Left lobe of liver (tissue), 2 donors: Measurements from ENCODE around the gene HIVEP3. TPM values are rescaled to one million over a fixed set of nuclear protein-coding genes. Genes with fewer than 3 reads are reported as not detected.

Experiments used
- ATAC-seq: fragments of 200-7000 bp; cut with Tn5 transposase; one replicate; pipeline ENCODE4 v1.9.1; 2020; ENCODE audit warnings: mild to moderate bottlenecking, moderate library complexity
- DNase-seq: peaks from one replicate; pipeline ENCODE4 v3.0.0-alpha.2; 2020; ENCODE audit warnings: low spot score
- total RNA-seq: library from RNA; stranded (reverse); gene quantifications from one replicate; pipeline ENCODE4 v1.2.1, GENCODE V29; 2021
- donor health status: DM: no; HTN: no; CAD: no; lungs with moderate emphysema.
- donor health status: DM: no; HTN: yes; CAD: no.

Gene HIVEP3
- total RNA-seq, 1 donor from 2014 or later, result 2.6 TPM

DNA sequence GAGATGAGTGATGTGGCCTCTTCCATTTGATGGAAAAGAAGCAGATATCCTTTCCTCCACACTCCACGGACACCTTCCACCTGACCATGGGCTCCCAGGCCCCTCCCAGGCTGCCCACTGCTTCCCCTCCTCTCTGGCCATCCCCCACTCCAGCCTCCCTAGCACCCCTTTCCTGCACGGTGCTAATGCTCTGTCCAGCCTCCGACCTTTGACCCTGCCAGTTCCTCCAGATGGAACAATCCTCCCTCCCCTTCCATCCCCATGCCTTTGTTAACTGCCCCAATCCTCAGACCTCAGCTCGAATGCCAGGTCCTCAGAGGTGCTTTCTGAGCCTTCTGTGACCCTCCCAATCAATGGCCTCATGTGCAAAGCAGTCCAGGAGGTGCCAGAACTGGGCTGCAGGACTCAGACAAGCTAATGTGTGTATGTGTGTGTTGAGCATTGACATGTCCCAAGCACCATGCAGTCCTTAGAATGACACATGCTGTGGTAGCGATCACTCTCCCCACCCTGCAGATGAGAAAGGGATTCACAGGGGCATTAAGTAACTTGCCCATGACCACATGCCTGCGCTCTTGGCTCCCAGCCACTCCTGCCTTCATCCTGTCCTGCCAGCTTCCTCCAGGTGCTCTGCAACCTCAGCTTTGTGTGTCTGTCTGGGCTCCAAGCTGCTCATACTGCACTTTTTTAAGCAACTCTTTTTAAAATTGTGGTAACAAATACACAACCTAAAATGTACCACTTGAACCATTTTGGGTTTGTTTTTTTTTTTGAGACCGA is 370.8 kb downstream of the HIVEP3 start:
- DNase-seq, result no peak
- no peak for ATAC-seq

DNA sequence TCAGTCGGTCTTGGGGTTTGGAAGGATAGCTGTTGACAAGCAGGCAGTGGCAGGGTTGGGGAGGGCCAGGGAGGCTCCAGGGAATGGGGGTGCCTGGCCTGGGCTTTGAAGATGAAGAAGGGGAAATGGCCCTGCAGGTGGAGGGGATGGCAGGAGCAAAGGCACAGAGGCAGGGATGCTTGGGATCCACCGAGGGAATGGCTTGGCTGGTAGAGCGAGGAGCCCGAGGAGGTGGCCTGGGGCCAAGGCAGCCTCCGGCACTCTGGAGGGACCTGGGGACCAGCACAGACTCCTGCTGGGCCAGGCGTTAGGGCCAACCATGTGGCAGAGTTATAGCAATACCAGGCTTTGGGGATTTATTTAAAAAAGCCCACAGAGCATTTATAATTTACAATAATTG is 371.4 kb downstream of the HIVEP3 start:
- ATAC-seq, result no peak
- DNase-seq, result no peak

DNA sequence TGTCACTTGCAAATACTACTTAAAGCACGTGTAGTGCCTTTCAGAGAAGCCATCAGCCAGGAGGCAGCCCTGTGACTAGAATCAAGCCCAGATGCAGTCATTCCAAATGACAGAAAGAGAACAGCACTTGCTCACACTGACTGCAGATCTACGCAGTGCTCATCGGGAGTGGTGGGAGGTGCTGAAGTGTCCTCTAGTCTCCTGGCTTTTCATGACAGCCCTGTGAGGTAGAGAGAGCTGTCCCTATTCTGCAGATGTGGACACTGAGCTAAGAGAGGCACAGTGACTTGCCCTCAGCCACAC is 371.9 kb downstream of the HIVEP3 start:
- DNase-seq, result no peak
- ATAC-seq, result no peak

DNA sequence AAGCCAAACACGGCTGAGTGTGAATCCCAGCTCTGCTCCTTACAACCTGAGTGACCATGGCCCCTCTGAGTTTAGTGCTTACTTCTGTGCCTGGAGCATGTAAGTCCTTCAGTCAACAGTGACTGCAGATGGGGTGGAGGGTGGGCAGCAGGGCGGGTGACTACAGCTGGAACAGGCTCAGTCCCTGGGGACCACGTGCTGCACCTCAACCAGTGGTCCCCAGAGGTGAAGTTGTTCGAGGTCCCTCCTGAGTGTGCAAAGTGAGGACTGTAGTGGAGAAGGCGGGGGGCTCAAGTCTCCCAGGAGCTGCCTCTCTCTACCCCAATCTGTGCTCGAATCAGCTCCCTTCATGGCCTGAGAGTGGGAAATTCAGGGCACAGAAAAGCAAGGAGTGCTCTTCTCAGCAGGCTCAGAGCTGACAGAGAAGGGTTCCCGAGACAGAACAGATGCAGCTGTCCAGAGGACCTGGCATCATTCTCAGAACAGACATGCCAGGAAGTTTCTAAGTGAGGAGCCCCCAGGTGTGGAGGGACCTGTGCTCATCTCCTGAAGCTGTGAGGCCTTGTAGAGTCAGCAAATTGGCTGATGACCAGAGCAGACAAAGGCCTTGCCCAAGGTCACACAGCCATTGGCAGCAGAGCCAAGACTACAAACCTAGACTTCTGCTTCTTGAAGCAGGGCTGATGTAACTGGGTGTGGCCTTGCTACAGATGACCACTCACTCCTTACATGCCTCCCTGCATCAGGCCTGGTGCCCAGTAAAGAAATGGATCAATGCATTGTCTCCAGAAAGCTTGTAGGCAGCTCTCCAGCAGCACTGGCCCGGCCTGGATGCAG is 372.5 kb downstream of the HIVEP3 start:
- no peak for DNase-seq
- ATAC-seq, result no peak

DNA sequence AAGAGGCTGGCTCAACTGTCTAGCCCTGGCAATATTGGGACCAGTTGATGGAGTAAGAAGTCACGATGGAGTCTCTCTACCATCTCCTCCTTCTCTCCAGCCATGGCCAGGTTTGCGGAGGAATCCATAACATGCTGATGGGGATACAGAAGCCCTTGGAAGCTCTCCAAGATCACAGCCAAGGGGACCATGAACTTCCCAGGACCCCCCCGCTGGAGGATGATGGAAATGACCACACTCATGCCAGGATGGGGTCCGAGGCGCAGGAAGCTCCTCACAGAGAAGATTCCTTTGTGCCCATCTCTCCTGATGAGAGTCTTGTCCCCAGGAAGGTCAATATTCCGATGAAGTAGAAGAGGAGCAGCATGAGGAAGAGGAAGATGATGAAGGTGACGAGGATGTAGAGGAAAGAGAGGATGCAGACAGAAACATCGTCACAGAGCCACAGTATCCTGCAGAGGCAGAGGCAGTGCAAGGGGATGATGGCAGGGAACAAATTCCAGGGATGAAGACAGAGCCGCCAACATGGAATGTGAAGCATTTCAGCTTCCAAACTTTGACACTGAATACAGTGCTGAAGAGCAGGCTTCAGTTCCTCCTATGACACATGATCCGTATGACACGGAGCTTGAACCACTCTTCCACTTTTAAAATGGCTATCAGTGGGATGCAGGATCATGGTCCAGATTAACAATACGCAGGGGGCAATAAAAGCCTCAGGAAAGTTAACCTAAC is 376.4 kb downstream of the HIVEP3 start:
- ATAC-seq, result no peak
- no peak for DNase-seq

DNA sequence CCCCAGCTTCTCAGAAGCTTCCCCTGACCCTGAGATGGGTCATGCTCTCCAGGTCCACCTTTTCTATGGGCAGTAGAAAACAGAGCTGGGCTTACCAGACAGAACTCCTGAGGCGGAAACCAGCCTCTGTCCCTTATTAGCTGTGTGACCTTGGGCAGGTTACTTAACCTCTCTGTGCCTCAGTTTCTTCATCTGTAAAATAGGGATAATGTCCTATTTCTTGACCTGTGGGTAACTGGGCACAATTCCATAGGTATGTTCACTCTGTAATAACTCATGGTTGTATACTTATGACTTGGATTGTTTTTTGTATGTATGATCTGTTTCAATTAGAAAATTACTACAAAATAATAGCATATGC is 377.1 kb downstream of the HIVEP3 start:
- ATAC-seq (no peak), DNase-seq (no peak)

DNA sequence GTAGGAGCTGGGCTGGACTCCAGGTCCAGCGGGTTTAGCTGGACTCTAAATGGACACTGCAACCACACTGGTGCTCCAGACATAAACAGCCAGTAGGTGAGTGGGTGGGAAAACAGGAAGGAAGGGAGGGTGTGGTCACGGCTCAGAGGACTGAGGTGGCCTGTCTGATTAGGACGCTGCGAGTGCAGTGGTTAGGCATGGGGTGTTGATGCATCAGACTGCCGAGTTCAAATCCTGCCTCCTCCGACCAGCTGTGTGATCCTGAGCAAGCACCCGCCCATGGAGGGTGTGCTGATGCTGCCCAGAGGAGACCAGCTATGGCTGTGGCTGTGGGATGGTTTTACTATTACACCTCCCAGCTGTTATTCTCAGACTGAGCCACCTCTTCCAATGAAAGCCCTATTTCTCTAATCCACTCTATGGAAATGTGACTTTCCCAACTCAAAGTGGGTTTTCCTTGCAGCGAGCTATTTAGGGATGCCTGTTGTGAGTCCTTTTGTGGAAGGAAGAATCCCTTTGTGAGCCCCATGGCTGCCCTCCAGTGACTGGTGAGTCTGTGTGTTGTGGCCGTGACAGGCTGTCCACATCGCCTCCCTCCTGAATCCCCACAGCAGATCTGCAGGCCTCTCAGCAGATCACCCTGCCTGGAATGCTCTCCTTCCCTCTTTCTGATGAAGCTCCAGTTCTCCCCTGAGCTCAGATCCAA is 377.7 kb downstream of the HIVEP3 start:
- no peak for ATAC-seq
- DNase-seq, result no peak

DNA sequence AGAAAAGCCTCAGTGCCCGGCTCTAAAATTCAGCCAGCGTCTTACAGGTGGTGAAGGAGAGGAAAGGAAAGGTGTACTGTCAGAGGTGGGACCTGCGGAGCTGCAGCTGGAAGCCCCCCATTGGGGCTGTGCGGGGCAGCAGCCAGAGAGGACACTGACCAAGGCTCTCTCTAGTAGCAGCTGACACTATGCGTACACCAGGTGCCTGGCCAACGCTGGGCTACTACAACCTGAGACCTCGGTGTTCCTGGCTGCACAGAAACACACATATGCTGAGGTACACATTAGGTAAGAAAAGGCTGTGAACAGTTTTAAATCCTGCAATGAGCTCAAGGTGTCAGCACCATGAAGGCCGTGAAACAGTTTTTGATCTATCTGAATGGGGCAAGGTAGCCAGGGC is 378.7 kb downstream of the HIVEP3 start:
- no peak for ATAC-seq
- DNase-seq, result no peak

DNA sequence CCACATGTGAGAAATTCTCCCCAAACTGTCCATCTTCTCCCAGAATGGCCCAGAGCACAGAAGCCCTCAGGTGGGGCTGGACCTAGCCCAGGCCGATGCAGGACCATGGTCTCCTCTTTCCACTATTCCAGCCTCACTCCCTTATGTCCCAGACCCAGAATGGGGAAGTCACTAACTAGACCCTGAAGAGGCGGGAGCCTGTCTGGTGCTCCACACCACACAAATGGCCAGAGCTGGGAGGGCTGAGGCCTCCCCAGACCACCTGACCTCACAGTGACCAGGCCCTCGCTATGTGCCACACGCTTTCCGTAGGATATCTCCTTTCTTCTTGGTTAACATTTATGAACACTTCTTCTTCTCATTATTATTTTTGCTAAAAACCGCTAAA is 379.3 kb downstream of the HIVEP3 start:
- DNase-seq (no peak), ATAC-seq (no peak)

DNA sequence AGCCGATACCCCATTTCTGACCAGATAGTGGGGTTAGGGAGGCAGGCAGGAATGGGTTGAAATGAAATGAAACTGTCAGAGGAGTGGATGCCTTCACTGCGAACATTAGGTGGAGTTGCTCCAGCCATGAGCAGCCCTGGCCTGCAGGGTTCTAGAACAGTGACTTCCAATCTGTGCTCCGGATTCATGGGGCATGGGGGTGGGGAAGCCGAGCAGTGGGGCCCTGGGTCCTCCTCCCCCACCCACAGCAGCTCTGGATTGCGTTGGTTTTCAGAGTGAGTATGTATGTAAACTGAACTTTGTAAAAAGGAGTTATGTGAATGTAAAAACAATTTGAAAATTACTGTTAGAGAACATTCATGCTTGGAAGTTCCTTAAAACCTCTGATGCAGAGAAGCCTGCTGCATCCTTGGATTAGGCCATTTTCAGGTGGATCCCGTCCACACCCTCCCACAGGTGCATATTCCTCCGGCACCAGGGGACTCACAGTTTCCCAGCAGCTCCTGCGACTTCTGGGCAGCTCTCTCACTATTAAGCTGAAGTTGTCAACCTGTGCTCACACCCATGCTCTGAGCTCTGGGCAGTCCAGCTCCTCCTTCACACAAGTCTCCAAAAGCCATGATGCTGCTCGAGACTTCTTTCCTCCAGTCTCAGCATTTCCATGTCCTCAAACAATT is 379.8 kb downstream of the HIVEP3 start:
- DNase-seq, result no peak
- no peak for ATAC-seq

DNA sequence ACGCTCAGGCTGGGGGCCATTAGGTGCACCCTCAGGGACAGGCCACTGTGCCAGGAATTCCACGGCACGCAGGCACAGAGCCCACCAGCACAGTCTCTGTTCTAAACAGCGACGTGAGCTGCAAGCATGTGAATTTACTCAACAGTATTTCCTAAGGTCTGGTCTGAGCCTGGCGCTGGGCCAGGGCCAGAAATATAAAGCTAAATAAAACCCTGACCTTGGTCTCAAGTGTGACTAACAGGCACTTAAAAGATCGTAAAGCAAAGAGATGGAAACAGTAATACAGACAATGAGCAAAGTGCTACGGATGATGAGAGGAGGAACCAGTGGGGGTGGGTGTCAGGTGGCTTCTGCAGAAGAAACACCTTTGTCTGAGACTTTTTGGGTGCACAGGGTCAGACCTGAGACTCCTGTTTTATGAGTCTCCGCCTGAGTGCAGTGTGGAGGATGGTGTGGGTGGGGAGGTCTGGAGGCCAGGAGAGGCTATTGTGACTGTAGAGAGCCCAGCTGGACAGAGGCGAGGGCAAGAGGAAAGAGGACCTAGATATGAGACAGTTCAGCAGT is 380.9 kb downstream of the HIVEP3 start:
- DNase-seq (no peak), ATAC-seq (no peak)

DNA sequence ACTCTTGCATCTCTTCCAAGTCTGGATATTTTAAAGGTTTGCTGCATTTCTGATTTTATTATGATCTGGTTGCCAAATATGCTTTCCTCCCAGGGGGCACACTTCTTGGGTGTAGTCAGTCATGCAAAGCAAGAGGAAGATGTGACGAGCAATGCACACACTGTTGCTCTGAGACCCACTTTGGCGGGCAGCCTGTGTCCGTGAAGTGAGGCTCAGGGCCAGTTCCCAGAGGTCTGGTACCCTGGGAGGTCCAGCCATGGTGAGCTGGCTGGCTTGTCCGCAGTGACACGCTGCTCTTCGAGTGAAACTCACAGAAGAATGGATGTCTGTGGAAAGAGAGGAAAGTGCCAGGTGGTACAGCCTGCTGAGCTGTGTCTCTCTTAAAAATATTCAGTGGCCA is 381.5 kb downstream of the HIVEP3 start:
- no peak for DNase-seq

DNA sequence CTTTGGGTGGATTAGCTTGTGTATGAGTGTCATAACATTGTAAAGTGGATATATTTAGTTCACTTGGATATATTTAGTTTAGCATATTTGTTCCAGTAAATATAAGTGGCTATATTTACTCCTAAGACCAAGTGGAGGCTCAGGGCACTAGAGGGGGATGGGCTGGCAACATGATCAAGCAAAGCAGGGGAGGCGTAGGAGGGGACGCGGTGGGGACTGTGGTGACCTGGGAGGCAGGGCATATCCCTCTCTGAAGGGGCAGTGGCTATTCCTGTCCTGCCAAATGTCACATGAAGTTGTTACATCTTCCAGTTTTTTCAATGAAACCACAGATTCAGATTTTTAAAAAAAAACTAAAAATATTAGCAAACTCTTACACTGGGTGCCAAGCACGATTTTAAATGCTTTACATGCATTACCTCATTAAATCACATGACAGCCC is 382.3 kb downstream of the HIVEP3 start:
- DNase-seq, result no peak
- ATAC-seq, result no peak

More for the DNA sequence above, 381.5 kb downstream of the HIVEP3 start:
- no peak for ATAC-seq

DNA sequence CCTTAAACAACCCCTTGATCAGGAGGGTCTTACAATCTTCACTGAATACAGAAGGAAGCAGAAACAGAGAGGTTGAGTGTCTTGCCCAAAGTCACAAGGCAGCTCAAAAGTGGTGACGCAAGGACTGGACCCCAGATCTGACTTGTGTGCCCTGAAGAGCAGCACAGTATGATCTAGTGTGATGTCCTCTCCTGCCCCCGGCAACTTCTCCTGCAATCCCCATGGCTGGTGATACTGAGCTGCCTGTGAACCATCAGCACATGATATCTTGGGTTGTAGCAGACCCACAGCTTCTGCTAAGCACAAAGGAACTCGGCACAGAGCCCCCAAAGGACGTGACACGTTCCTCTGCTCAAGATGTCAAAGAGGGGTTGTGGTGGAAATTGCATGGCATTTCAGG is 383.0 kb downstream of the HIVEP3 start:
- ATAC-seq, result no peak
- DNase-seq, result no peak

DNA sequence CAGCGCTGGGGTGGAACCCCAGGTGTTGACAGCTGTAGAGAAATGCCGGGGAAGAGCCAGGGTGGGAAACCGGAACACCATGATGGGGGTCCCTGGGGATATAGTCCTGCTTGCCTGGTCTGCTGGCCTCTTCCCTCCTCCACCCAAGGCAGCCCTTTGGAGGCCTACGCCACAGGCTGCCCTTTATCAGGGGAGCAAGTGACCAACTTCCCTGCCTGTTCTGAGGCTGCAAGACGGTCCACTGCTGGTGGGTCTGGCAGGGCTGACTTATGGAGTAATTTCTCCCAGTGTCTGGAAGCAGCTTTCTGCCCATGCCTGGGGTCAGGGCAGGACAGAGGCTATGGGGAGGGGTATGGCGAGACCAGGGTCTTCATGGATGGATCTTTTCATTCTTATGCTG is 383.4 kb downstream of the HIVEP3 start:
- no peak for DNase-seq
- ATAC-seq, result no peak

DNA sequence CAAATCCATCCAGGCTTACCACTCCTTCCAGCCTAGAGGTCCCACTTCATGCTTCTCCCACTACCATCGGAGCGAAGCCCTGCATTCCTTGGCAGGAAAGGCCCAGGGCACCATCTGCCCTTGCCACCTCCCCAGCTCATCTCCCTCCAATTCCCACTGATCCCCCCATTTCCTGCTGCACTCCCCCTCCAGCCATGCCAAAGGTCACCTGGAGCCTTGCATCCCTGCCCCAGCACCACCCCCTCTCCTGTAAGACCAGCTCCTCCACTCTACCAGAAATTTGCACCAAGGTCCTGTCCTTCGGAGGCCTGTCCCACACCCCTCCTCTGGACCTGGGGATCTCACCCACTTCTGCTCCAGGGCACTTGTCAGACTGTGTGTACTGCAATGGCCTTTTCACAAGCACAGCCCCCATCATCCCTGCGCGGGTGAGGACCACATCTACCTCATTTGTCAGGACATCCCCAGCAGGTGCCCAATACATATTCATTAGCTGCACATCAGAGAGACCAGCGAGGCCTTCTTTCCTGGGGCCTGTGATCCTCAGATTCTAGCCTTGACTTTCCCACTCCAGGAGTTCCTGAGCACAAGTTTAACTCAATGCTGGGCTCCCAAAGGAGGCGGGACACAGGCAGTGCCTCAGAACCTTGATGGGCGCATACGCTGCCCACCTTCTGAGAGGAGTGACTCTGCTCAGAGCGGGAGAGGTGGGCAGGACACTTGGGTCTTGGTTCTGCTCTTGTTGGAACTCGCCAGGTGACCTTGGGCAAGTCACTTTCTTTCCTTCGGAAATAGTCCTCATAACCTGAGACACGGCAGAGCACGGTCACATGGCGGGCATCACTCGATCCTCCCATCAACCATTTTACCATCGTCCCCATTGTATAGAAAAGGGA is 384.3 kb downstream of the HIVEP3 start:
- DNase-seq (no peak), ATAC-seq (no peak)

DNA sequence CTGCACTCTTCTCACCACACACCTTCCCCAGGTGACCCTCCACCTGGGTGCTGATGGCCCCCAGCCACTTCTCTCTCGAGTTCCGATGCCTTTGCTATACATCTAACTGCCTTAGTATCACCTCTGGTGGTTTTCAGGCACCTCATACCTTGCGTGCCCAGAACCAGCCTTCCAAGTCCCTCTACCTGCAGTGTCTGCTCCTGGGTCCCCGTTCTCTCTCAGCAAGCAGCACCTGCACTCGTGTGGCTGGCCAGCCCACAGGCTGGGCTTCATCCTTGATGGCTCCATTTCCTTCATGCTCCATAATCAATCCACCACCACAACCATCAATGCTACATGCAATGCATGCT is 385.0 kb downstream of the HIVEP3 start:
- ATAC-seq, result no peak
- no peak for DNase-seq

DNA sequence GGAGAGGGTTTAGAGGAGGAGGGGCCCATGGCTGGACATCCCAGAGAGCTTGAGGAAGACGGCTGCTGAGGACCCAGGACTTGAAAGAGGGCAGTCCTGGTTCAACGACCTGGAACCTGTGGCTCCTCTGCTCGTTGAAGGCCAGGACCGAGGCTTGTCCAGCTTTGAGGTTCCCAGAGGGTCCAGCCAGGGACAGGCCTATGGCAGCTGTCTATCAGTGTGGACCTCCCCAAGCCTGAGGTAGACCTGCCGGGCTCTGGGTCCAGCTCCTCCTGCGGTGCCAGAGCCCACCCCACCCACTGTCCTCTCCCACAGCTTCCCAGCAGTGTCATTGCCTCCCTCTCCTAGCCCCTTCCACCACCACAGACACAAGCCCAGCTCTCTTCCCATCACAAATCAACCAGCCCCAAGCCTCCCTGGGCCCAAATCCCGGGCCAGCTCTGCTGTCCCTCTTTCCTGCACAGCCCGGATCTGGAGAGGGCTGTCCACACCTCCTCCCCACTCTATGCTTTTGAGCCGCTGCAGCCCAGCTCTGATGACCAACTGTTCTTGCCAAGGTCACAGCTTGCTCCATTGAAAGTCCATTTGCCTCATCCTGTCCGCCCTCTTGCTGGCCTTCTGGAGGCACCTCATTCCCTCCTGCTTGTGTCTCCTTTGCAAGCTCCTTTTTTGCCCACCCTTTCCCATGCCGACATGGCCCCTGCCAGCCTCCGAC is 385.5 kb downstream of the HIVEP3 start:
- DNase-seq (no peak), ATAC-seq (no peak)
